HCT116 (cell line): ENCODE results near the gene CCL21.

Source experiments
- CEBPB ChIP-seq: IDR thresholded peaks from 2 replicates; pipeline ENCODE4 v1.6.1; 2012; ENCODE audit warnings: low read depth
- CTCF ChIP-seq, 3 experiments: fragments of 200-600 bp in 1 of 3; sonication (generic) in 1 of 3; IDR thresholded peaks in 2 of 3; conservative IDR thresholded peaks in 1 of 3; 2 replicates each; pipeline ENCODE4 v1.5.1; 2012 to 2017; ENCODE audit warnings: low read depth in 2 of 3, low read length in 2 of 3, antibody characterized with exemption in 1 of 3, borderline replicate concordance in 1 of 3, control low read depth in 1 of 3, mild to moderate bottlenecking in 1 of 3, mixed read lengths in 1 of 3, mixed run types in 1 of 3, moderate library complexity in 1 of 3; ENCODE audit not compliant: insufficient read depth in 1 of 3
- EGR1 ChIP-seq: IDR thresholded peaks from 2 replicates; pipeline ENCODE4 v1.6.1; 2012; ENCODE audit warnings: low read depth
- EZH2 ChIP-seq: fragments of 200-600 bp; sonication (generic); IDR thresholded peaks from 2 replicates; pipeline ENCODE4 v1.6.1; 2017; ENCODE audit warnings: antibody characterized with exemption, mixed run types
- POLR2A ChIP-seq: IDR thresholded peaks from 2 replicates; pipeline ENCODE4 v1.7.0; 2011; ENCODE audit warnings: borderline replicate concordance; ENCODE audit not compliant: insufficient read depth, insufficient read length; ENCODE audit errors: extremely low read depth
- POLR2AphosphoS5 ChIP-seq: IDR thresholded peaks from 2 replicates; pipeline ENCODE4 v1.6.1; 2011; ENCODE audit warnings: mild to moderate bottlenecking, low read depth, low read length, moderate library complexity
- RAD21 ChIP-seq: IDR thresholded peaks from 2 replicates; pipeline ENCODE4 v1.6.1; 2012; ENCODE audit warnings: low read depth, mild to moderate bottlenecking
- SRF ChIP-seq: IDR thresholded peaks from 2 replicates; pipeline ENCODE4 v1.6.1; 2012; ENCODE audit warnings: low read depth
- ZFX ChIP-seq: fragments of 450-650 bp; IDR thresholded peaks from 2 replicates; pipeline ENCODE4 v1.6.1; 2017
- ZNF274 ChIP-seq: fragments of 200-500 bp; sonication (Bioruptor generic); IDR thresholded peaks from 2 replicates; pipeline ENCODE4 v1.6.1; 2014; ENCODE audit warnings: mild to moderate bottlenecking, low read depth, low read length, inconsistent platforms

GRCh38 chr9:34694811-34695210, 15.1 kb downstream of the CCL21 start:
- TF ChIP-seq CTCF (IDR thresholded peaks at IDR 0.05 in 2 of 3, conservative IDR thresholded peaks at IDR 0.05 in 1 of 3; ENCODE audit: borderline replicate concordance in 1 of 3, insufficient read depth in 1 of 3, low read depth in 2 of 3, low read length in 2 of 3) (no peak), SRF (no peak), ZNF274 (no peak), POLR2AphosphoS5 (no peak), RAD21 (no peak), EZH2 (no peak), EGR1 (no peak), CEBPB (no peak), POLR2A (no peak), ZFX (no peak)
